Measurements from ENCODE around the gene ANKRD20A1.
"Not testable (repeated sequence)": the region's sequence is repeated elsewhere in the genome, so short reads cannot be mapped to it uniquely, and the experiment has no call there.

The ANKRD20A1 gene
- total RNA-seq = 0 to 0.66 (median 0.11) reads per million in 9 experiments

GRCh38 chr9:67858871-67859270 lies at the start of gene ANKRD20A1:
Gene ANKRD20A1 (plus strand): TSS chr9:67858931. CDS start chr9:67859427, 496 bp downstream.
- H3K27me3 Mint-ChIP-seq; H3K9me3 Mint-ChIP-seq; H3K4me3 Mint-ChIP-seq; H3K27ac Mint-ChIP-seq; DNase-seq; ATAC-seq (replicated peaks); H3K4me1 Mint-ChIP-seq (ENCODE audit: low read depth in 2 of 2); H3K36me3 Mint-ChIP-seq (ENCODE audit: insufficient read depth): not testable (repeated sequence)

GRCh38 chr9:67832088-67832487 lies 26.6 kb upstream of the ANKRD20A1 start:
- not testable (repeated sequence) for H3K9me3 Mint-ChIP-seq; H3K27ac Mint-ChIP-seq; DNase-seq; H3K27me3 Mint-ChIP-seq; H3K4me3 Mint-ChIP-seq; H3K4me1 Mint-ChIP-seq (ENCODE audit: low read depth in 2 of 2); H3K36me3 Mint-ChIP-seq (ENCODE audit: insufficient read depth); ATAC-seq (replicated peaks)
